ENCODE data around the gene NUP107. TPM values are rescaled to one million over a fixed set of nuclear protein-coding genes. Genes with fewer than 3 reads are reported as not detected.

NUP107 gene
- total and polyA plus RNA-seq, 7 donors = 6.0 to 34.3 (median 24.2) TPM

- Histone ChIP-seq H3K36me3 (peaks cover 0 to 19% (median 0%) of the 10 kb centered on the region in 4 donors), H3K4me1 (peaks cover 0 to 21% (median 18%) of the 10 kb centered on the region in 4 donors), H3K27ac (peak within 1 kb of the TSS; percentile 79 to 83 (median 82)), H3K27me3 (no peaks in the 10 kb centered on the region), H3K4me3 (peak within 1 kb of the TSS; percentile 63 to 77 (median 66)), H3K9me3 (no peaks in the 10 kb centered on the region)
- DNase-seq = peak; percentile 95
- TF ChIP-seq POLR2A (IDR thresholded peaks at IDR 0.05) = peak; percentile 6 to 83
- no peak for TF ChIP-seq EP300 (IDR thresholded peaks at IDR 0.05)
- peak; percentile 68 to 88 (median 82) for TF ChIP-seq POLR2AphosphoS5 (IDR thresholded peaks at IDR 0.05)
- TF ChIP-seq CTCF (IDR thresholded peaks at IDR 0.05) = no peak
- intact Hi-C loops (cut with DNase I) = loop anchor here (1.0 to 5.0 kb wide), 3 partner anchors 59 to 389 kb away; partner anchors contain the start of genes MDM2 and NUP107
- 0% methylated on average over 52 of the region's 52 CpGs for WGBS, 2 donors
Measured at GRCh38 chr12:68745904-68746571, 59.3 kb downstream of the NUP107 start, which contains the start of gene SLC35E3. Gene SLC35E3 (plus strand): TSS chr12:68746176. CDS start chr12:68746378, 202 bp downstream.

DNA sequence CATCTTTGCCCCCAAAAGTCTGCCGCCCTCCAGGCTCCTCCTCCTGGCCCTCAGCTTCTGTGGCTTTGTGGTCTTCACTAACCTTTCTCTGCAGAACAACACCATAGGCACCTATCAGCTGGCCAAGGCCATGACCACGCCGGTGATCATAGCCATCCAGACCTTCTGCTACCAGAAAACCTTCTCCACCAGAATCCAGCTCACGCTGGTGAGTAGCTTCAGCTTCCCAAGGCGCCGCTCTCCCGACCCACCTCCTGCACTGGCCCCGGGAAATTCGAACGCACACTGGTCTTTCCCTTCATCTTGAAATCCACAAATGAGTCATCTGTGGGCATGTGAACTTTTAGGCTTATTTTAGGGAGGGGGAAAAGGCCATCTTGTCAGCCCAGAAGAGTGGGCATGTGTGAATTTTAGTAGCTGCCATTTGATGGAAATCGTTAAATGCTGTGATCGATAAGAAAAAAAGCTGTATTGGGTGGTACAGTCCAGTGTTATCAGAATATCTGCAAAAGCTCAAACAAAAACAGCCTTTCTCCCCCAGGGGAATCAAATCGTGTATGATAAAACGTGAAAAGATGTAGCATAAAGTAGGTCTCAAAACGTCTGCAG lies 59.9 kb downstream of the NUP107 start:
- peak overlapping the region; percentile 63 to 77 (median 66) for H3K4me3 ChIP-seq
- peaks cover 0 to 14% (median 0%) of the 10 kb centered on the region in 4 donors for H3K36me3 ChIP-seq
- H3K4me1 ChIP-seq = peaks cover 0 to 21% (median 18%) of the 10 kb centered on the region in 4 donors
- H3K27me3 ChIP-seq = no peaks in the 10 kb centered on the region
- TF ChIP-seq EP300 (IDR thresholded peaks at IDR 0.05) (no peak), POLR2A (IDR thresholded peaks at IDR 0.05) (no peak), CTCF (IDR thresholded peaks at IDR 0.05) (no peak), POLR2AphosphoS5 (IDR thresholded peaks at IDR 0.05) (no peak)
- peak; percentile 79 for DNase-seq
- intact Hi-C loops (cut with DNase I) = loop anchor here (1.0 to 5.0 kb wide), 3 partner anchors 59 to 389 kb away; partner anchors contain the start of genes MDM2 and NUP107
- H3K9me3 ChIP-seq = no peaks in the 10 kb centered on the region
- H3K27ac ChIP-seq = peak overlapping the region; percentile 79 to 83 (median 82)
- WGBS, 2 donors = 2 to 4% methylated on average over 15 of the region's 15 CpGs

GRCh38 chr12:68749443-68749842 lies 62.7 kb downstream of the NUP107 start:
- H3K4me3 ChIP-seq = no peak overlapping the region
- peaks cover 0 to 25% (median 5%) of the 10 kb centered on the region in 4 donors for H3K36me3 ChIP-seq
- peaks cover 0 to 21% (median 18%) of the 10 kb centered on the region in 4 donors for H3K4me1 ChIP-seq
- no peaks in the 10 kb centered on the region for H3K27me3 ChIP-seq
- H3K9me3 ChIP-seq = no peaks in the 10 kb centered on the region
- TF ChIP-seq POLR2AphosphoS5 (IDR thresholded peaks at IDR 0.05) (no peak), CTCF (IDR thresholded peaks at IDR 0.05) (no peak), POLR2A (IDR thresholded peaks at IDR 0.05) (no peak), EP300 (IDR thresholded peaks at IDR 0.05) (no peak)
- H3K27ac ChIP-seq = no peak overlapping the region
- WGBS, 2 donors = 91 to 93% methylated on average over 3 of the region's 3 CpGs
- DNase-seq = no peak
- intact Hi-C loops (cut with DNase I) = loop anchor here (5.0 kb wide), 2 partner anchors 62 to 392 kb away; partner anchors contain the start of gene NUP107

DNA sequence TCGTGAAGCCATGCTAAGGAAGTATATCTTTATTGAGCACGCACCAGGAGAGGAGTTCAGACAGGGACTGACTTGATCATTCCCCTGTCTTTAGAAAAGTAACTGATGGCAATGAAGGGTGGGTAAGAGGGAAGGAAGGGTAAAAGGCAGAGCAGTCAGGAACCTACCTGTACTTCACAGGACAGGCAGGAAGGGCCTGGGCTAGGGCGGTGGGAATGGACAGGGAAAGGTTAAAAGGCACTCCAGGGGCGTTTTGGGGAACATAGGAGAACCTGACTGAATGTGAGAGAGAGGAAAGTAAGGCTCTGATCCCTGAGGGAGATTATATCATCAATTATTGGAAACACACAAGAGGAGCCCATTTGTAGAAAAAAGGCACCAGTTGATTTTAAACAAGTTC lies 63.1 kb downstream of the NUP107 start:
- no peak for DNase-seq
- WGBS, 2 donors = 91 to 92% methylated on average over 4 of the region's 4 CpGs
- Histone ChIP-seq H3K4me1 (peaks cover 0 to 21% (median 18%) of the 10 kb centered on the region in 4 donors), H3K9me3 (no peaks in the 10 kb centered on the region), H3K4me3 (no peak overlapping the region), H3K36me3 (peaks cover 0 to 29% (median 5%) of the 10 kb centered on the region in 4 donors), H3K27me3 (no peaks in the 10 kb centered on the region), H3K27ac (no peak overlapping the region)
- no peak for TF ChIP-seq EP300 (IDR thresholded peaks at IDR 0.05)
- no peak for TF ChIP-seq CTCF (IDR thresholded peaks at IDR 0.05)
- no peak for TF ChIP-seq POLR2A (IDR thresholded peaks at IDR 0.05)
- TF ChIP-seq POLR2AphosphoS5 (IDR thresholded peaks at IDR 0.05) = no peak
- intact Hi-C loops (cut with DNase I) = loop anchor here (5.0 kb wide), 2 partner anchors 63 to 393 kb away; partner anchors contain the start of gene NUP107

Measured in sigmoid colon (tissue), 7 donors.